Measurements from ENCODE around the gene HNMT. TPM values are rescaled to one million over a fixed set of nuclear protein-coding genes. Genes with fewer than 3 reads are reported as not detected.

Gene HNMT
- total and polyA plus RNA-seq, 2 of the 13 experiments (the other 11 are each of a cell fraction or from before 2014, with no cell fraction given) = 279 to 309 TPM

- ATAC-seq (no peak), DNase-seq (ENCODE audit: low spot score) (no peak), FAIRE-seq (no peak)
- TF ChIP-seq POLR2A (IDR thresholded peaks at IDR 0.05; ENCODE audit: insufficient read depth in 1 of 2, low read depth in 2 of 2, low read length in 2 of 2) (peak in 1 of 2 experiments; percentile 9; a peak in 1 of 4 replicates), EP300 (IDR thresholded peaks at IDR 0.05; ENCODE audit: low read depth in 2 of 2, low read length in 2 of 2) (no peak), EP300 (CRISPR knock-in tag; IDR thresholded peaks at IDR 0.05; ENCODE audit: borderline replicate concordance) (no peak), ZNF253 (CRISPR knock-in tag; IDR thresholded peaks at IDR 0.05; ENCODE audit: borderline replicate concordance) (no peak), RBFOX2 (IDR thresholded peaks at IDR 0.05; ENCODE audit: low read depth, low read length) (0 out of 2 replicates have a peak, but pooled peaks have one; percentile 21), ZNF75D (CRISPR knock-in tag; IDR thresholded peaks at IDR 0.05; ENCODE audit: borderline replicate concordance) (no peak), PAWR (CRISPR knock-in tag; IDR thresholded peaks at IDR 0.05; ENCODE audit: borderline replicate concordance) (no peak), ZNF639 (CRISPR knock-in tag; conservative IDR thresholded peaks at IDR 0.05) (no peak), AGO2 (optimal IDR thresholded peaks at IDR 0.05; ENCODE audit: low read depth, low read length) (peak; percentile 27), FOXA1 (IDR thresholded peaks at IDR 0.05) (no peak), FOXA1 (CRISPR knock-in tag; IDR thresholded peaks at IDR 0.05) (no peak), ZNF143 (CRISPR knock-in tag; IDR thresholded peaks at IDR 0.05) (no peak), JUN (CRISPR knock-in tag; IDR thresholded peaks at IDR 0.05) (no peak), ZNF317 (CRISPR knock-in tag; IDR thresholded peaks at IDR 0.05) (no peak), SP2 (CRISPR knock-in tag; IDR thresholded peaks at IDR 0.05) (no peak)
- TF ChIP-seq, protein P1, sequence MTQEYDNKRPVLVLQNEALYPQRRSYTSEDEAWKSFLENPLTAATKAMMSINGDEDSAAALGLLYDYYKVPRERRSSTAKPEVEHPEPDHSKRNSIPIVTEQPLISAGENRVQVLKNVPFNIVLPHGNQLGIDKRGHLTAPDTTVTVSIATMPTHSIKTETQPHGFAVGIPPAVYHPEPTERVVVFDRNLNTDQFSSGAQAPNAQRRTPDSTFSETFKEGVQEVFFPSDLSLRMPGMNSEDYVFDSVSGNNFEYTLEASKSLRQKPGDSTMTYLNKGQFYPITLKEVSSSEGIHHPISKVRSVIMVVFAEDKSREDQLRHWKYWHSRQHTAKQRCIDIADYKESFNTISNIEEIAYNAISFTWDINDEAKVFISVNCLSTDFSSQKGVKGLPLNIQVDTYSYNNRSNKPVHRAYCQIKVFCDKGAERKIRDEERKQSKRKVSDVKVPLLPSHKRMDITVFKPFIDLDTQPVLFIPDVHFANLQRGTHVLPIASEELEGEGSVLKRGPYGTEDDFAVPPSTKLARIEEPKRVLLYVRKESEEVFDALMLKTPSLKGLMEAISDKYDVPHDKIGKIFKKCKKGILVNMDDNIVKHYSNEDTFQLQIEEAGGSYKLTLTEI (CRISPR knock-in tag; conservative IDR thresholded peaks at IDR 0.05) = no peak
- no peak overlapping the region for H2AFZ ChIP-seq (ENCODE audit: low read length)
- in situ Hi-C loops (cut with HindIII; ENCODE audit: extremely low pct_ligation_motif_present, low pct_unique_long_range_greater_than_20kb) = no loop called here
- H3K27ac ChIP-seq (ENCODE audit: extremely low read length, insufficient read depth, low read length) = no peak overlapping the region
- H3K27me3 ChIP-seq (ENCODE audit: control insufficient read depth in 1 of 2, insufficient read depth in 2 of 2, low read length in 2 of 2) = no peaks in the 10 kb centered on the region
- H3K9ac ChIP-seq (ENCODE audit: insufficient read depth, low read depth, low read length) = no peak overlapping the region
- no peak overlapping the region for H3K4me2 ChIP-seq (ENCODE audit: low read depth, low read length)
- intact Hi-C loops (cut with micrococcal nuclease; ENCODE audit: unreplicated experiment) = no loop called here
- peaks cover 28 to 84% of the 10 kb centered on the region in 2 experiments for H3K36me3 ChIP-seq (replicated peaks in 1 of 2; ENCODE audit: control insufficient read depth in 1 of 2, insufficient read depth in 2 of 2, low read length in 2 of 2)
- ChIA-PET POLR2A (no interaction called here), CTCF (ENCODE audit: low intra/inter-chr PET ratio, low total read pairs) (no interaction called here)
- BruUV-seq (replicated peaks) = no TSS peak
- no peaks in the 10 kb centered on the region for H3K4me1 ChIP-seq (ENCODE audit: insufficient read depth, low read length)
- H4K20me1 ChIP-seq (ENCODE audit: insufficient read depth, low read length) = 0 out of 2 replicates have a peak, but pooled peaks cover 6% of the 10 kb centered on the region
- 96% methylated on average over 1 of the region's 1 CpG for WGBS (ENCODE audit: low lambda C conversion rate)
- H3K9me3 ChIP-seq (ENCODE audit: low read length) = no peaks in the 10 kb centered on the region
- peaks cover 6% of the 10 kb centered on the region for H3K79me2 ChIP-seq (ENCODE audit: insufficient read depth, low read length)
- H3K4me3 ChIP-seq (replicated peaks in 1 of 3; ENCODE audit: insufficient read depth in 1 of 3, low read depth in 2 of 3, low read length in 3 of 3) = no peak overlapping the region
These were observed 39.1 kb downstream of the HNMT start for GRCh38 chr2:138003411-138003810.

Measured in HepG2 (cell line).